ENCODE results near the gene PIH1D2.
"Not testable (repeated sequence)": the region's sequence is repeated elsewhere in the genome, so short reads cannot be mapped to it uniquely, and the experiment has no call there.

The PIH1D2 gene

GRCh38 chr11:112073941-112074811, at the start of gene PIH1D2, which contains the start of gene NKAPD1:
Gene PIH1D2, minus strand, starts transcription at chr11:112074017. Its CDS starts 843 bp downstream, at chr11:112073174.
Gene NKAPD1, plus strand, starts transcription at chr11:112074299. Its CDS starts 1,276 bp downstream, at chr11:112075575.
- in situ Hi-C loops (cut with MboI; ENCODE audit: low sequenced_read_pairs), result no loop called here

GRCh38 chr11:112123129-112123528, 49.3 kb upstream of the PIH1D2 start:
- in situ Hi-C loops (cut with MboI; ENCODE audit: low sequenced_read_pairs), result no loop called here

- in situ Hi-C loops (cut with MboI; ENCODE audit: low sequenced_read_pairs), result no loop called here
These were observed 48.3 kb upstream of the PIH1D2 start for GRCh38 chr11:112121981-112122615.

GRCh38 chr11:112118176-112118575, 44.4 kb upstream of the PIH1D2 start:
- in situ Hi-C loops (cut with MboI; ENCODE audit: low sequenced_read_pairs), result no loop called here

- in situ Hi-C loops (cut with MboI; ENCODE audit: low sequenced_read_pairs), result no loop called here
These were observed 41.6 kb upstream of the PIH1D2 start for GRCh38 chr11:112115386-112115785.

- in situ Hi-C loops (cut with MboI; ENCODE audit: low sequenced_read_pairs), result no loop called here
These were observed 40.6 kb upstream of the PIH1D2 start for GRCh38 chr11:112114460-112114859.

GRCh38 chr11:112113539-112114457, 40.0 kb upstream of the PIH1D2 start:
- in situ Hi-C loops (cut with MboI; ENCODE audit: low sequenced_read_pairs), result no loop called here

- in situ Hi-C loops (cut with MboI; ENCODE audit: low sequenced_read_pairs), result no loop called here
These were observed 32.3 kb upstream of the PIH1D2 start for GRCh38 chr11:112106070-112106469.

GRCh38 chr11:112103446-112103845, 29.6 kb upstream of the PIH1D2 start:
- in situ Hi-C loops (cut with MboI; ENCODE audit: low sequenced_read_pairs), result no loop called here

GRCh38 chr11:112100462-112100861, 26.6 kb upstream of the PIH1D2 start:
- in situ Hi-C loops (cut with MboI; ENCODE audit: low sequenced_read_pairs), result no loop called here

GRCh38 chr11:112097734-112098528, 24.1 kb upstream of the PIH1D2 start:
- in situ Hi-C loops (cut with MboI; ENCODE audit: low sequenced_read_pairs), result no loop called here

- in situ Hi-C loops (cut with MboI; ENCODE audit: low sequenced_read_pairs), result no loop called here
These were observed 22.4 kb upstream of the PIH1D2 start for GRCh38 chr11:112096194-112096593.

- in situ Hi-C loops (cut with MboI; ENCODE audit: low sequenced_read_pairs), result not testable (repeated sequence)
These were observed 21.5 kb upstream of the PIH1D2 start for GRCh38 chr11:112095302-112095701.

GRCh38 chr11:112087212-112087611, 13.4 kb upstream of the PIH1D2 start:
- in situ Hi-C loops (cut with MboI; ENCODE audit: low sequenced_read_pairs), result no loop called here

GRCh38 chr11:112086422-112087191, 12.8 kb upstream of the PIH1D2 start, which contains the start of the genes SDHD and TIMM8B:
Gene SDHD, plus strand, starts transcription at chr11:112086873. Its CDS starts 35 bp downstream, at chr11:112086908.
Gene TIMM8B, minus strand, starts transcription at chr11:112086756. Its CDS starts 33 bp downstream, at chr11:112086723.
- in situ Hi-C loops (cut with MboI; ENCODE audit: low sequenced_read_pairs), result no loop called here

- in situ Hi-C loops (cut with MboI; ENCODE audit: low sequenced_read_pairs), result no loop called here
These were observed 12.1 kb upstream of the PIH1D2 start for GRCh38 chr11:112085822-112086421.

GRCh38 chr11:112082729-112083128, 8.9 kb upstream of the PIH1D2 start:
- in situ Hi-C loops (cut with MboI; ENCODE audit: low sequenced_read_pairs), result no loop called here

GRCh38 chr11:112062923-112063322, 10.9 kb downstream of the PIH1D2 start:
- in situ Hi-C loops (cut with MboI; ENCODE audit: low sequenced_read_pairs), result no loop called here

- in situ Hi-C loops (cut with MboI; ENCODE audit: low sequenced_read_pairs), result no loop called here
These were observed 15.7 kb downstream of the PIH1D2 start for GRCh38 chr11:112058103-112058502.

All from hTERT RPE-1 (cell line).